ENCODE data around the gene VCL. TPM values are rescaled to one million over a fixed set of nuclear protein-coding genes. Genes with fewer than 3 reads are reported as not detected.
"Not testable (repeated sequence)": the region's sequence is repeated elsewhere in the genome, so short reads cannot be mapped to it uniquely, and the experiment has no call there.

Gene VCL
- total RNA-seq, 1 donor from 2014 or later, result 284 TPM

DNA sequence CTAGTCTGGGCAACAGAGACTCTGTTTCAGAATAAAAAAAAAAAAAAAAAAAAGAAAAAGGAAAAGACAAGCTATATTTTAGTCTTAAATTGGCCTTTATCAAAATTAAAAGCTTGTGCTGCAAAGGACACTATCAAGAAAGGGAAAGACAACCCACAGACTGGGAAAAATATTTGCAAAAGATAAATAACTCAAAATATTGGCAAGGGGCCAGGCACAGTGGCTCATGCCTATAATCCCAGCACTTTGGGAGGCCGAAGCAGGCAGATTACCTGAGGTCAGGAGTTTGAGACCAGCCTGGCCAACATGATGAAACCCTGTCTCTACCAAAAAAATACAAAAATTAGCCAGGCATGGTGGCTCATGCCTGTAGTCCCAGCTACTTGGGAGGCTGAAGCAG, 34.3 kb downstream of the VCL start:
- intact Hi-C loops (cut with DNase I); DNase-seq (ENCODE audit: low spot score): not testable (repeated sequence)

DNA sequence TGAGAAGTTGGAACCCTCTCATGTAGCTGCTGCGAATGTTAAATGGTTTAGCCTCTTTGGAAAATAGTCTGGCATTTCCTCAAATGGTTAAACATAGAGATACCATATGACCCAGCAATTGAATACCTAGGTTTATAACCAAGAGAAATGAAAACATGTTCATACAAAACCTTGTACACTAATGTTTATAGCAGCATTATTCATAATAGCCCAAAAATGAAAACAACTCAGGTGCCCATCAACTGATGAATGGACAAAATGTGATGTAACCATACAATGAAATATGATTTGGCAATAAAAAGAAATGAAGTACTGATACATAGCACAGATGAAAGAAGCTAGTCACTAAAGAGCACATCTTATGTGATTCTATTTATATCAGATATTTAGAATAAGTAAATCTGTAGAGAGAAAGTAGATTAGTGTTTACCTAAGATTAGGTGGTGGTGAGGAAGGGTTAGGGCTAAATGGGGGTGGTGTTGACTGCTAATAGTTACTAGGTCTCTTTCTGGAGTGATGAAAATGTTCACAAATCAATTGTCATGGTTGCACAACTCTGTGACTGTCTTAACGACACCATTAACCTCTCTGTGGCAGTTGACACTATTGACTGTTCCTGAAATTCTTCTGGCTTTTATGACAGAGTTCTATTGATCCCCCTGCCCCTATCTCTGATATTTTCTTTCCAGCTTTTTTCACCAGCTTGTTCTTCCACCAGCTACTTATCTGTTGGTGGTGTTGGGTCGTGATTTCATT, 35.2 kb downstream of the VCL start:
- DNase-seq (ENCODE audit: low spot score), result no peak
- intact Hi-C loops (cut with DNase I), result no loop called here

DNA sequence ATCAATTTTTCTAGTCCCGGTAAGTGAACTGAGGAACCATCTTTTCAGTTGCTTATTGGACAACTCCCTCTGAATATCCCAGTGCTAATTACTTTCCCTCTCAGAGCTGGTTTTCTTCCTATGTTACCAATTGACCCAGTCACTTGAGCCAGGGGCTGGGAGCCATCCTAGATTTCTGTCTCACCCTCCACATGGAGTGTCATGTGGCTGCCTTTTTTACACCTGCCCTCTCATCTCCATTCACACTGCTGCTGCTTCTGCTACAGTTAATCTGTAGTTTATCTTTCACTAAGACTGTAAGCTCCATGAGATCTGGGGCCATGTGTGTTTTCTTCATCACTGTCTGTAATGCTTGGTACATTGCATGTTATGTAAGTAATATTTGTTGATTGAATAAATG, 35.8 kb downstream of the VCL start:
- no peak for DNase-seq (ENCODE audit: low spot score)
- intact Hi-C loops (cut with DNase I), result no loop called here

DNA sequence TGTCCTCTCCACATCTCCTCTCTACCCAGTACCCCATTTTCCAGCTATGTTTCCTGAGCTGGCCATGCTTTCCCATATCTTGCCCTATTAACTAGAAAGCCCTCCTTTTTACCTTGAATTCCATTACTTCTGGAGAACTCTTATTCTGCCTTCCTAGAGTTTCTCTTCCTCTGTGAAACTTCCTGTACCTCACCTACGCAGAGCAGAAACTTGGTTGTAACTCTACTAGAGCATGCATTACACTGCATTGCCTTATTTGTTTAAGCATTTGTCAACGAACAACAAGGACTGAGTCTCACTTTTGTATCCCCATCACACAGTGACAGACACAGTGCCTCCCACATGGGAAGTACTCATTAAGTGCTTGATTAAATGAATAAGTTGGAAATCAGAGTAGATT, 36.4 kb downstream of the VCL start:
- intact Hi-C loops (cut with DNase I), result no loop called here
- no peak for DNase-seq (ENCODE audit: low spot score)

DNA sequence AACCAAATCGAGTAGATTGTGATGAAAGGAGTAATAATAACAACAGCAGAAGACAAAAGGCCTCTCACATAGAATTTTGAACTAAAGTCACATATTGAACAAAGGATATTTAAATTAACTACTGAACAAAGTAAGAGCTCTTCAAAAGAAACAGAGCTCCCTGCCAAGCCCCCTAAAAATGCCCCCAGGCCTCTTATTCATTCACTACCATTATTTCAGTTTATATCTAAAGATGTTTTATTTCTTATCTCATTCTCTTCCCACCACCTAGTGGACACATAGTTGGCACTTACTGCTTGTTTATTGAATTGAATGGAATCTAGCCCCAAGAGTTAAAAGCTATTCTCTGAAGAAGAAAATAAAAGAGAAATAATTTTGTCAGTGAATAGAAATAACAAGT, 37.4 kb downstream of the VCL start:
- intact Hi-C loops (cut with DNase I), result loop anchor here (5.0 kb wide), 1 partner anchor 38 kb away; the partner anchor contains the start of gene VCL
- no peak for DNase-seq (ENCODE audit: low spot score)

DNA sequence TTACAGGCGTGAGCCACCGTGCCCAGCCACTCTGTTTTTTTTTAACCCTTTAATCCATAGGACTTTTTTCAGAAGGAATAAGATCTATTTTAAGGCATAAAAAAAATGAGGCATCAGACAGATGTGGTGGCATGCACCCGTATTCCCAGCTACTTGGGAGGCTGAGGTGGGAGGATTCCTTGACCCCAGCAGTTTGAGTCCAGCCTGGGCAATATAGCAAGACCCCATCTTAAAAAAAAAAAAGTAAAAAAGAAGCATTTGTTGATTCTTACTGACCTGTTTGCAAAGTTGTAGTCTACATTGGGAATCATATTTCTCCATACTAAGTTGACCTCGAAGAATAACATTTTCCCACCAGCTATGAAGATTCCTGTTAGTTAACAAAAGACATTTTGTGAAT, 38.6 kb downstream of the VCL start:
- no peak for DNase-seq (ENCODE audit: low spot score)
- intact Hi-C loops (cut with DNase I), result loop anchor here (5.0 kb wide), 1 partner anchor 39 kb away; the partner anchor contains the start of gene VCL

DNA sequence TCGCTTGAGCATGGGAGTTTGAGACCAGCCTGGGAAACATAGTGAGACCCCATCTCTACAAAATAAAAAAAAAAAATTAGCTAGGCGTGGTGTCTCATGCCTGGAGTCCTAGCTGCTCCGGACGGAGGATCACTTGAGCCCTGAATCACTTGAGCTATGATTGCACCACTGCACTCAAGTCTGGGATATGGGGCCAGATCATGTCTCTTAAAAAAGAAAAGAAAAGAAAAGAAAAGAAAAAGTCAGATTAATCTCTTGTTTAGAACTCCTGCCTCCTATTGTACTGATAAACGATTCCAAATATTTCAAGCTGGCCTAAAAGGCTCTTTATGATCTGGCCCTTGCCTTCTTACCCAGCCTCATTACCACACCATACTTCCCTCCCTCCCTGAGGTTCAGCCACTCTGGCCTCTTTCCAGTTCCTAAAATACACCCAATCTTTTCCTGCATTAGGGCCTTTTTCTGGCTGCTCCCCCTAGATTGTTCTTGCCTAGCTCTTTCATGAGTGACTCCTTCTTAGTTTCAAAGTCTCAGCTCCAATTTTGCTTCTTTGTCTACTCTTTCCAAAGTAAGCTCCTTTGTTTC, 41.7 kb downstream of the VCL start:
- intact Hi-C loops (cut with DNase I), result loop anchor here (5.0 kb wide), 1 partner anchor 42 kb away; the partner anchor contains the start of gene VCL
- DNase-seq (ENCODE audit: low spot score), result no peak

DNA sequence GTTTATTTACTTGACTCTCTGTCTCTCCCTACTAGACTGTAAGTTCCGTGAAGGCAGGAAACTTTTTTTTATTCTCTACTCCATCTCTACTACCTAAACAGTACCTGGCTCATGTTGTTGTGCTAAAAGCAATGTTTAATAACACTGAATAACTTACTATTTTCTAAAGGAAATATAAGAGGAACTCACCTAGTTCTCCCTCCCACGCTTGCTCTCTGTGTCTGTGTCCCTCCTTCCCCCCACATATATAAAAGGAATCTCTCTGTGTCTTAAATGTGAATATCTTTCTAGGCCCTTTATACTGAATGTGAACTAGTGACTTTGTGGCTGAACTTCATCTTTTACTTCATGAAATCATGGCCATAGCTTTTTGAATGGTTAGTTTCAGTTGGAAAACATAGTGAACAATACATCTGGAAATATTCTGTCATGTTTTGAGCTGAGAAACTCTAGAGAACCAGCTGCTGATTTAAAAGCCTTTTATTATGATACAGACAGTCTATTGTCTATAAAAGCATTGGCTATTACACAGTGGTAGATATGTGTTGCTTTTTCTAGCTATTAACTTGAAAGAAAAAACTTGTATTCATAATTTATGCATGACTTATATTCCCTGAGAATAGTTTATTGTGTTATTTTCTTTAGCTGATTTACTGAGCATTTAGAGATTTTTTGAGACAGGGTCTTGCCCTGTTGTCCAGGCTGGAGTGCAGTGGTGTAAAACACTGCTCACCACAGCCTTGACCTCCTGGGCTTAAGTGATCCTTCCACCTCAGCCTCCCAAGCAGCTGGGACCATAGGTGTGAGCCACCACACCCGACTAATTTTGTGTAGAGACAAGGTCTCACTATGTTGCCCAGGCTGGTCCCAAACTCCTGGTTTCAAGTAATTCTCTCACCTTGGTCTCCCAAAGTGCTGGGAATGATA, 42.5 kb downstream of the VCL start:
- intact Hi-C loops (cut with DNase I), result no loop called here
- no peak for DNase-seq (ENCODE audit: low spot score)

DNA sequence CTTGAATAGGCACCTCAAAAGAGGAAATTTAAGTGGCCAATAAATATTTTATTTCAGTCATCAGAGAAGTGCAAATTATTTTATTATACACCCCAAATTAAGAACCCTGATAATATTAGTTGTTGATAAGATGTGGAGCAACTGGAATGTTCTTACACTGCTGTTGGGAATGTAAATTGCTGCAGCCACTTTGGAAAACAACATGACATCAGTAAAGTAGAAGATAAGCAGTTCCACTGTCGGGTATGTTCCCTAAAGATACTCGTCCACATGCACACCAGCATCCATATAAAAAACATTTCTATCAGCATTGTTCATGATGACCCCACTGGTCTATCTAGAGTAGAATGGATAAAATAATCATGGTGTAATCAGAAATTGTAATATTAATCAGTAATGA, 46.5 kb downstream of the VCL start:
- DNase-seq (ENCODE audit: low spot score), result no peak
- intact Hi-C loops (cut with DNase I), result no loop called here

DNA sequence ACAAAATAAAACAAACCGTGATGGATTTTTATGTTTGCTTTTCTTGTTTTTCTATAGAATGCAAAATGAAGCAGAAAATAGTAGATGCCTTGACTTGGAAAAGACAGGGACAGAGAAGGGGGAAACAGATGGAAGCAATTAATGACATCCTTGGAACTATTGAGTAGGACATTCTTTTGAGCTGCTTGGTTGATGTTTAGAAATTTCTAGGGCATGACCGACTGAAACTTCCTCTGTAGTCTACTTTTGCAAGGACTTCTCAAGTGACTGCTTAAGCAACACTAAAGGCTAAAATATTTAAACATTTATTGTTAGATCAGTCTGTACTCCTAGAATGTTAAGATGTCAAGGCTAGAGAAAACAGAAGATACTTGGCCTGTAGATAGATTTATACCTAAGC, 49.4 kb downstream of the VCL start:
- DNase-seq (ENCODE audit: low spot score), result no peak

DNA sequence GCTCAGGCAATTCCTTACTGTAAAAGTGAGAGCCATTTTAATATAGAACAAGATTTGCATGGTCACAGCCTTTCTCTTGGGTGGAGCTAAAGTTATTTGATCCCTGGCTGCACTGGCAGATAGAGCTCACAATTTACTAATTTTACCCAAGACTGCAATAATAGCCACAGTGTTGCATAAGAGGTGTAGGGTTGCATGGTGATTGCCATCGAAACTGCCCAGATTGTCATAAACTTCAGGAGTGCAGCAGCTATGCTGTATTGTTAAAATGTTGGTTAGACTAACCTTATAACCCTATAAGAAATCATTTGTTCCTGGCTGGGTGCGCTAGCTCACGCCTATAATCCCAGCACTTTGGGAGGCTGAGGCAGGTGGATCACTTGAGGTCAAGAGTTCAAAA, 50.0 kb downstream of the VCL start:
- DNase-seq (ENCODE audit: low spot score), result no peak
- intact Hi-C loops (cut with DNase I), result no loop called here

More for the DNA sequence above, 49.4 kb downstream of the VCL start:
- intact Hi-C loops (cut with DNase I), result no loop called here

DNA sequence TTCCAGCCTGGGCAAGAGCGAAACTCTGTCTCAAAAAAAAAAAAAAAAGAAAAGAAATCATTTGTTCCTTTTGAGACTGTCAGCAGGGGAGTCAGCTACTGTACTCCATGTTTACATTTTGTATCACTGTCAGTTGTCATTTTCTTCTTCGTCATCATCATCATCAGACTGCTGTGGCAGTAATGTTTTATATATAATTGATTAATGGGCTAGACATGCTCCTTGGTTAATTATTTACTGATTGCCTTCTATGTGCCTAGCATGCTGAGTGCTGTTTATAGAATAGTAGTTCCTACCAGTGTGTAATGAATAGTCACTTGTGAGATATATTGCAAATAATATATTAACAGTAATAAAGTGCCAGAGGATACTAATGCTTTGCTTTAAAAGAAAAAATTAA, 50.5 kb downstream of the VCL start:
- intact Hi-C loops (cut with DNase I), result no loop called here
- DNase-seq (ENCODE audit: low spot score), result no peak

DNA sequence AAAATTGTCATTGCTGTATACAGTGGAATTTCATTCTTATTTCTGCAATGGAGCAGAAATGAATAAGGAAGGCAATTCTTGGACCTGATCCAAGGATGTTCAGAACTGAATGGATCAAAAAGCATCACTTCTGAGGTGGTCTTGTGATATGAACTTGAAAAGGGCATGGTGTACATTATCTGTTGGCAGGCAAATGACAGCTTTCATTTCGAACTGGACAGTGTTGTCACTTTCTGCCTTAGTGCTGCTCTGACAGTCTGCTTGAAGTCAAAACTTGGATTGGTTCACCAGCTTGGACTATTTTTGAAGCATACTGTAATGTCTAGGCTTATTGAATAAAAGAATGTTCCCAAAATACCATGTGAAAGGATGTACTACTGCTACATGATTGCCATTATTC, 52.0 kb downstream of the VCL start:
- DNase-seq (ENCODE audit: low spot score), result no peak
- intact Hi-C loops (cut with DNase I), result no loop called here

DNA sequence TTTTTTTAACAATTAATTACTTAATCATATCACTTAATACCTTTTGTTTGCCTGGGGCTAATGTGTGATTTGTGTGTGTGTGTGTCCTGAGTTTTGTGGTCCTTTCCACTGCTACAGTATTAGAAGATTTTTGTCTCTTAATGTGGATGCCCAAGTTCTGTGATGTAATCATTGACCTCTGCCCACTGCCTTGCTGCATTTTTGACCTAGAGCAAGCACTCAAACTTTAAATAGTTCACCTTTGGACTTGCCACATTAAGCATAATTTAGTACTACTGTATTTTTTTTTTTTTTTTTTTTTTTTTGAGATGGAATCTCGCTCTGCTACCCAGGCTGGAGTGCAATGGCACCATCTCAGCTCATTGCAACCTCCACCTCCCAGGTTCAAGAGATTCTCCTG, 52.7 kb downstream of the VCL start:
- intact Hi-C loops (cut with DNase I), result no loop called here
- DNase-seq (ENCODE audit: low spot score), result no peak

DNA sequence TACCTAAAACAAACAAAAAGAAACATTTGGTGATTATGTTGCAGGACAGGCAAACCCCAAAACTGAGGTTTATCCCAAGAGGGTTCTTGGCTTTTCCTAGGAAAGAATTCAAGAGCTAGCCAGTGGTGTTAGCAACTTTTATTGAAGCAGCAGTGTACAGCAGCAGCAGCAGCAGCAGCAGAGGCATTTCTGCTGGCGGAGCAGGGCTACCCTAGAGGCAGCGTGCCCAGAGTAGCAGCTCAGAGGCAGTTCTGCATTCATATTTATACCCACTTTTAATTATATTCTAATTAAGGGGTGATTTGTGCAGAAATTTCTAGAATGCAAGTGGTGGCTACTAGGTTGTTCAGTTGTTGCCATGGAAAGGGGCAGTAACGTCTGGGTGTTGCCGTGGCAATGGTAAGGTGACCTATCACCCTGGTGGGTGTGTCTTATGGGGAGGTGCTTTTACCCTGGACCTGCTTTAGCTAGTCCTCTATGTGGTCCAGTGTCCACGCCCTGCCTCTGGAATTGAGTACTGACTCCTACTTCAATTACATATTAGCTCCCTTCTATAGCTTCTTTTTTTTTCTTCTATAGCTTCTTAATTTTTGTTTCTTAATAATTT, 53.9 kb downstream of the VCL start:
- DNase-seq (ENCODE audit: low spot score), result no peak
- intact Hi-C loops (cut with DNase I), result no loop called here

DNA sequence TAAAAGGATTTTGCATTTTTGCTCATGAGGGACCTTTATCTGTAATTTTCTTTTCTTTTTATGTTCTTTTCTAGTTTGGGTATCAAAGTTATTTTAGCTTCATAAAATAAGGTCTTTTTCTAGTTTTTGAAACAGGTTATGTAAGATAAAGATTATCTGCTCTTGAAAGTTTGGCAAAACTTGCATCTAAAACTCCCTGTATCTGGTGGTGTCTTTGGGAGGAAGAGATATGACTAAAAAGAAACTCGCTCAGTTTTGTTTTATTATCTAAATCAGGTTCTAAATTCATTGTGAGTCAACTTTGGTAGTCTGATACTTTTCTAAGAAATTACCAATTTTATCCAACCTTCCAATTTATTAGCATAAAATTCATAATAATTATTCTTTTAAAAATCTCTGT, 55.1 kb downstream of the VCL start:
- DNase-seq (ENCODE audit: low spot score), result no peak
- intact Hi-C loops (cut with DNase I), result no loop called here

DNA sequence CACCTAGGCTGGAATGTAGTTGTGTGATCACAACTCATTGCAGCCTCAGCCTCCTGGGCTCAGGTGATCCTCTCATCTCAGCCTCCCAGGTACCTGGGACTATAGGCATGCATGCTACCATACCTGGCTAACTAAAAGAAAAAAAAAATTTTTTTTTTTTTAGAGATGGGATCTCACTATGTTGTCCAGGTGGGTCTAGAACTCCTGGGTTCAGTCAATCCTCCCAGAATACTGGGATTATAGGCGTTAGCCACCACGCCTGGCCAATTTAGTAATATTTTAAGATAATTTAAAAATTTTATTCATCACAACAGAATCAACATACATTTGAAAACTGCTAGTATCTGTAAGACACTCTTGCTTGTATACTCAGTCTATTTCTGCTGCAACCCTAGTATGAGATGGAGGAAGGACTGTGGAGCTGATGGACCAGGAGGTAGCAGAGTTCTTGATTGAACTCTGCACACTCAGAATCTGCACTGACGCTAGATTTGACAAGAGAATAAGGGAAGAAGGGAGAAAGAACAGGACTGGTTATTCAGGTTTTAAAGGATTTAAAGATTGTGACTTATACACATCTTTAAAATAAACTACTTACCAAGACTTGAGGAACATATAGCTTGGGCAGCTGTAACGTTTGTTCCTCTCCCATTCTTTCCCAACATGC, 57.6 kb downstream of the VCL start:
- intact Hi-C loops (cut with DNase I), result loop anchor here (5.0 kb wide), 1 partner anchor 58 kb away; the partner anchor contains the start of gene VCL
- no peak for DNase-seq (ENCODE audit: low spot score)

DNA sequence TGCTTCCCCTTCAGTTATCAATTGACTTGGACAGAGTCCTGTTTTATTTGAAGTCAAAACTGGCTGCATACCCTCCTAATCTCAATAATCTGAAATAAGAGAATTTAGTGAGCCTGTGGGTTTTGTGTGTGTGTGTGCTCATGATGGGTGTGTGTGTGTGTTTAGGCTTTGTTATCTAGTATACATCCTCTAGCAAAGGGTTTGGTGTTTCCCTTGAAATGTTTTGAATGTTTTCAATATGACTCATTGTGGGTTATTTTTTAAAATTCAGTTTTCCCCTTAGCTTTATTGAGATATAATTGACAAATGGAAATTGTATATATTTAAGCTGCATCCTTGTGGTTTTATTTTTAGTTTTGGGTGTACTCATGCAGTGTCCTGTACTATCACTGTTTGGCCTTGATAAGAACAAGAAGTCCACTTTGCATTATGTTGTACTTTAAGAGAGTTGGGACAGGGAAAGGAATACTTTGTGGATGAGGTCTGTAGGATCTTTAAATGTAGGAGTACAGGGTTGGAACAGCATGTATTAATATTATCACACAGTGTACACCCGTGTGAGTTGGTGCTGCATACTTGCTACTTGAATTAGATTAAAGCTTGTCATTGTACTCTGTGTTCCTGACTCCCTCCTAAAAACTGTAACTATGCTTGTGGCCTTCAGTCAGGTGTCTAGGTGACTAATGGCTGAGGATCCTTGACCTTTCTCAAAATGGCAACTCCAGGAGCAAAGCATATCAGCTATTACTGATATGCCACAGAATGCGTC, 58.3 kb downstream of the VCL start:
- intact Hi-C loops (cut with DNase I), result loop anchor here (5.0 kb wide), 1 partner anchor 59 kb away; the partner anchor contains the start of gene VCL
- DNase-seq (ENCODE audit: low spot score), result no peak
